A673 (cell line): ENCODE measurements around the gene DUS1L.

Source experiments
- CTCF ChIP-seq: fragments of 300-800, 200-600 bp; sonication (generic); conservative IDR thresholded peaks from 2 replicates; pipeline ENCODE4 v1.5.1; 2017; ENCODE audit warnings: low read depth, mild to moderate bottlenecking, antibody characterized with exemption, low read length, moderate library complexity, mixed read lengths
- EZH2 ChIP-seq: fragments of 200-600 bp; sonication (generic); IDR thresholded peaks from 2 replicates; pipeline ENCODE4 v1.6.1; 2017; ENCODE audit warnings: borderline replicate concordance, low read depth, mild to moderate bottlenecking, mixed read lengths, antibody characterized with exemption, low read length; ENCODE audit not compliant: poor library complexity, severe bottlenecking

DNA sequence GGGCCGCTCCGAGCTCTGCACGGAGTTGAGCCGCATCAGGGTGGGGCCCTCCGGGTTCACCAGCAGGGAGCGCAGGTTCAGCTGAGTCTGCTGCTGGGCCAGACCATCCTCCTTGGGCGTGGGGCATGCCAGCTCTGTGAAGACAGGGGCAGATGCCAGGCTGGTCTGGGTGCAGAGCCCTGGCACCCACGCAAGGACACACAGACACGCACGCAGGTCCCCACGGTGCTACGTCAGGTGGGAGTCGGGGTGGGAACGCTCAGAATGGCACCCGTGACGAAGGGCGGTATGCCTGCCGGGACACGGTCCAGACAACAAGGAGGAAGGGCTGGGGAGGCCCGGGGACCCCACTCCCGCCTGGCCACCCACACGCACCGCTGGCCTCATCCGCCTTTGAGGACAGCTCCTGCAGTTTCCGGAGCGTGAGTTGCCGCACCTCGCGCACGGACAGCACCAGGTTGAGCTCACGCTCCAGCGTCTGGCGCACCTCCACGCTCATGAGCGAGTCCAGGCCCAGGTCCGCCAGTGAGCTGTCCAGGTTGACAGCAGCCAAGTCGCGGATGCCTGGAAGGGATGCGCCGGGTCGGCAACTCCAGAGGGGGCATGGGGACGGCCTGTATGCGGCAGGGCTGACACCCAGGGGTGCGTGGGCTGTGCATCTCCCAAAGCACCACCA is 15.3 kb upstream of the DUS1L start:
- no peak for TF ChIP-seq CTCF
- no peak for TF ChIP-seq EZH2
